ENCODE results near the gene ZNF345. TPM values are rescaled to one million over a fixed set of nuclear protein-coding genes. Genes with fewer than 3 reads are reported as not detected.

ZNF345 gene
- 2.3 and 3.1 TPM in 2 replicates for total RNA-seq

DNA sequence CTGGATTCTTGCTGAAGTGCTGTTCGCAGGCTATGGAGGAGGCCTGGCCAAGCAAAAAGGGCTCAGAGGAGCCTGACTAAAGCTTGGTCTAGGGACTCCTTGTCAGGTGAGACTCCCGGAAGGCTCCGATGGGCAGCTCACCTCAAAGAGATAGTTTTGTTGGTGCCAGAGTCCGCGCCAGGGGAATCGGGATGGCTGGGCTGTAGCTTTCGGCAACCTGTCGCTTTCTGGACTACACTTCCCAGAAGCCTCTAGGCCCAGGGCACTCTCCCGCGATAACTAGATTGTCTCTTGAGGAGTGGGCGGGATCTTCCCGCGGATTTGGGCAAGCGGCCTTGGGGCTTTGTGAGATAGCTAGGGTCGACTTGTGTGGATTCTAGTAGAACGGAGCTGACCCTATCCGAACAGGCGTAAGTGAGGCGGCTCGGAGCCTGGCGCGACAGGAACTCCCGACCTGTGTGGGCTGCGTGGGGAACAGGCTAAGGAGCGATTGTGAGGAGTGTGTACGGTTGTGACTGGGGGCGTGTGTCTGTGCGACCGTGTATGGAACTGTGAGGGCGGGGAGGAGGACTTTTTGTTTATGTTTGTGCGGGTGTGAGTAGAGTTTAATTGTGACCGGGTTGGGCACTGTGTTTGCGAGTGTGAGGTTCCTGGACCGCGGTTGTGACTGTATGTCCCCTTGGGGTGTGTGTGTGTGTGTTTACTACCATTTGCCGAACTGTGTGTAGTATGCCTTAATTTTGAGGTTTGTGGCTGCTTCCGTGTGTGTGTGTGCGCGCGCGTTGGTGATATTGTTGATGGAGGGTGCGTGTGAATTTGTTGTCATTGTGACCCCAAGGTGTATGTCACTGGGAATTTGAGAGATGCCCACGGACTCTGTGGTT is at the start of gene ZNF345:
Gene ZNF345 (plus strand): TSS at position 318 of the 884 bp plus-strand sequence. CDS start 25,955 bp downstream, outside the sequence.
- Histone ChIP-seq H3K4me3 (ENCODE audit: low read depth, low read length) (peak within 1 kb of the TSS; percentile 95), H3K27me3 (ENCODE audit: control insufficient read depth, insufficient read depth, low read length) (no peaks in the 10 kb centered on the region), H3K36me3 (ENCODE audit: control insufficient read depth, insufficient read depth, low read length) (no peaks in the 10 kb centered on the region)
- DNase-seq (ENCODE audit: low read depth): peak; percentile 88
- TF ChIP-seq, protein P1, sequence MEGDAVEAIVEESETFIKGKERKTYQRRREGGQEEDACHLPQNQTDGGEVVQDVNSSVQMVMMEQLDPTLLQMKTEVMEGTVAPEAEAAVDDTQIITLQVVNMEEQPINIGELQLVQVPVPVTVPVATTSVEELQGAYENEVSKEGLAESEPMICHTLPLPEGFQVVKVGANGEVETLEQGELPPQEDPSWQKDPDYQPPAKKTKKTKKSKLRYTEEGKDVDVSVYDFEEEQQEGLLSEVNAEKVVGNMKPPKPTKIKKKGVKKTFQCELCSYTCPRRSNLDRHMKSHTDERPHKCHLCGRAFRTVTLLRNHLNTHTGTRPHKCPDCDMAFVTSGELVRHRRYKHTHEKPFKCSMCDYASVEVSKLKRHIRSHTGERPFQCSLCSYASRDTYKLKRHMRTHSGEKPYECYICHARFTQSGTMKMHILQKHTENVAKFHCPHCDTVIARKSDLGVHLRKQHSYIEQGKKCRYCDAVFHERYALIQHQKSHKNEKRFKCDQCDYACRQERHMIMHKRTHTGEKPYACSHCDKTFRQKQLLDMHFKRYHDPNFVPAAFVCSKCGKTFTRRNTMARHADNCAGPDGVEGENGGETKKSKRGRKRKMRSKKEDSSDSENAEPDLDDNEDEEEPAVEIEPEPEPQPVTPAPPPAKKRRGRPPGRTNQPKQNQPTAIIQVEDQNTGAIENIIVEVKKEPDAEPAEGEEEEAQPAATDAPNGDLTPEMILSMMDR (IDR thresholded peaks at IDR 0.05; ENCODE audit: insufficient read depth, low read length, poor library complexity, severe bottlenecking): no peak

DNA sequence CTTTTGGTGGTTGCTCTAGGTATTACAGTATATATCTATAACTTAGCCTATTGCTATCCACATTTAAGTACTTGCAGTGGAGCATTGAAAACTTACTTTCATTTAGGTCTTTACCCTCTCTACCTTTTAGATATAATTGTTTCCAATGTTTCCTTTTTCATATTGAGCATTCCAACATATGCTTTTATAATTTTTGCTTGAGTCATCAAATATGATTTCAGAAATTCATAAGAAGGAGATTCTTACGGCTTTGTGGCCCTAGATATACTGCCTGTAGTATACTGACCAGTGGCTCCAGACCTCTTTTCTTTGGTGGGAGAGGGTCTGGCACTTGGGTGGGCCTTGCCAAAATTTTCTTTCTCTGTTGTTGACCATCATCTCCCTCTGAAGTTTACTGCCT is 45.3 kb upstream of the ZNF345 start:
- TF ChIP-seq, protein P1 (IDR thresholded peaks at IDR 0.05; ENCODE audit: insufficient read depth, low read length, poor library complexity, severe bottlenecking): no peak
- no peaks in the 10 kb centered on the region for H3K36me3 ChIP-seq (ENCODE audit: control insufficient read depth, insufficient read depth, low read length)
- no peak overlapping the region for H3K4me3 ChIP-seq (ENCODE audit: low read depth, low read length)
- no peaks in the 10 kb centered on the region for H3K27me3 ChIP-seq (ENCODE audit: control insufficient read depth, insufficient read depth, low read length)
- DNase-seq (ENCODE audit: low read depth): no peak

DNA sequence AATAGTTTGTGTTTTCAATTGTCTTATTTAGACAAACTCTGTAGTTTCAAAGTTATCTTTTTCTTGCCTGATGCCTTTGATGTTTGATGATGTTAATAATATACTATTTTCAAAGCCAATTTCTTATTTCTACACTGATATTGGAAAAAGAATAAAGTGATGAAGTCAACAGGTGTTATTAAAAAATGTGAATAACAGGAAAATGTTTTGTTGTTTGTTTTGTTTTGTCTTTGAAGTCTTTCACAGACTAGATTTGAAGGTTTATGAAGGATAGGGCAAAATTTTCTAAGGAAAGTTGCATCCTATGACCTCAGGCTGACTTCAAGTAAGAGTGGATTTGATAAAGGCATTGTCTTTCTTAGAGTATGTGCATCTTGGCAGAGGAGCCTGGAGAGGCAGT is 43.6 kb upstream of the ZNF345 start:
- no peak overlapping the region for H3K4me3 ChIP-seq (ENCODE audit: low read depth, low read length)
- no peaks in the 10 kb centered on the region for H3K27me3 ChIP-seq (ENCODE audit: control insufficient read depth, insufficient read depth, low read length)
- H3K36me3 ChIP-seq (ENCODE audit: control insufficient read depth, insufficient read depth, low read length): no peaks in the 10 kb centered on the region
- TF ChIP-seq, protein P1 (IDR thresholded peaks at IDR 0.05; ENCODE audit: insufficient read depth, low read length, poor library complexity, severe bottlenecking): no peak
- no peak for DNase-seq (ENCODE audit: low read depth)

DNA sequence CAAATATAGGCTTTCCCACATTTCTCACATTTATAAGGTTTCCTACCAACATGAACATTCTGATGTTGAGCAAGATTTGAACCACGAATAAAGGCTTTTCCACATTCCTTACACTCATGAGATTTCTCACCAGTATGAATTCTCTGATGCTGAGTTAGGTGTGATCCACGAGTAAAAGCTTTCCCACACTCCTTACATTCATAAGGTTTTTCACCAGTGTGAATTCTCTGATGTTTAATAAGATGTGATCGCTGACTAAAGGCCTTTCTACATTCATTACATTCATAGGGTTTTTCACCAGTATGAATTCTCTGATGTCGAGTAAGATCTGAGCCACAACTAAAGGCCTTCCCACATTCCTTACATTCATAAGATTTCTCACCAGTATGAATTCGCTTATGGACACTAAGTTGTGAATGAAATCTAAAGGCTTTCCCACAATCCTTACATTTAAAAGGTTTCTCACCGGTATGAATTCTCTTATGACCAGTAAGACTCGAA is 31.5 kb upstream of the ZNF345 start:
- H3K27me3 ChIP-seq (ENCODE audit: control insufficient read depth, insufficient read depth, low read length): no peaks in the 10 kb centered on the region
- TF ChIP-seq, protein P1 (IDR thresholded peaks at IDR 0.05; ENCODE audit: insufficient read depth, low read length, poor library complexity, severe bottlenecking): no peak
- no peak overlapping the region for H3K4me3 ChIP-seq (ENCODE audit: low read depth, low read length)
- no peaks in the 10 kb centered on the region for H3K36me3 ChIP-seq (ENCODE audit: control insufficient read depth, insufficient read depth, low read length)
- DNase-seq (ENCODE audit: low read depth): no peak

DNA sequence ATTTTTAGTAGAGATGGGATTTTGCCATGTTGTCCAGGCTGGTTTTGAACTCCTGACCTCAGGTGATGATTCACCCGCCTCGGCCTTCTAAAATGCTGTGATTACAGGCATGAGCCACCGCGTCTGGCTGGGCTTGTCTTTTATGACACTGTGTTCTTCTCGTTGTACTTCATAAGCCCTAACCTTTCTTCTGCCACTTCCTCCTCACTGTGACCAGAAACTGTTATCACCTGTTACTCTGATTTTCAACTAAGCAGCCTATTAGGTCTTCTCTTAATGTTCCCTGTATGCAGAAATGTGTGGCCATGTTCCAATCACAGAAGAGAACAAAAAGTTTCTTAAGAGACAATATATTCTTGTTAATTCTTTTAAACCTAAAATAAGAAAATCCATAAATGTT is 28.9 kb upstream of the ZNF345 start:
- TF ChIP-seq, protein P1 (IDR thresholded peaks at IDR 0.05; ENCODE audit: insufficient read depth, low read length, poor library complexity, severe bottlenecking): no peak
- no peak overlapping the region for H3K4me3 ChIP-seq (ENCODE audit: low read depth, low read length)
- no peak for DNase-seq (ENCODE audit: low read depth)
- peaks cover 2% of the 10 kb centered on the region for H3K36me3 ChIP-seq (ENCODE audit: control insufficient read depth, insufficient read depth, low read length)
- H3K27me3 ChIP-seq (ENCODE audit: control insufficient read depth, insufficient read depth, low read length): no peaks in the 10 kb centered on the region
